Kidney glomerular epithelial cell (primary cell): Measurements from ENCODE around the gene BAIAP2L2.
"Not testable (repeated sequence)": the region's sequence is repeated elsewhere in the genome, so short reads cannot be mapped to it uniquely, and the experiment has no call there.

ENCODE experiments used
- DNase-seq: peaks from one replicate; lab custom pipeline; 2025; lab: John Stamatoyannopoulos, UW

Gene BAIAP2L2

DNA sequence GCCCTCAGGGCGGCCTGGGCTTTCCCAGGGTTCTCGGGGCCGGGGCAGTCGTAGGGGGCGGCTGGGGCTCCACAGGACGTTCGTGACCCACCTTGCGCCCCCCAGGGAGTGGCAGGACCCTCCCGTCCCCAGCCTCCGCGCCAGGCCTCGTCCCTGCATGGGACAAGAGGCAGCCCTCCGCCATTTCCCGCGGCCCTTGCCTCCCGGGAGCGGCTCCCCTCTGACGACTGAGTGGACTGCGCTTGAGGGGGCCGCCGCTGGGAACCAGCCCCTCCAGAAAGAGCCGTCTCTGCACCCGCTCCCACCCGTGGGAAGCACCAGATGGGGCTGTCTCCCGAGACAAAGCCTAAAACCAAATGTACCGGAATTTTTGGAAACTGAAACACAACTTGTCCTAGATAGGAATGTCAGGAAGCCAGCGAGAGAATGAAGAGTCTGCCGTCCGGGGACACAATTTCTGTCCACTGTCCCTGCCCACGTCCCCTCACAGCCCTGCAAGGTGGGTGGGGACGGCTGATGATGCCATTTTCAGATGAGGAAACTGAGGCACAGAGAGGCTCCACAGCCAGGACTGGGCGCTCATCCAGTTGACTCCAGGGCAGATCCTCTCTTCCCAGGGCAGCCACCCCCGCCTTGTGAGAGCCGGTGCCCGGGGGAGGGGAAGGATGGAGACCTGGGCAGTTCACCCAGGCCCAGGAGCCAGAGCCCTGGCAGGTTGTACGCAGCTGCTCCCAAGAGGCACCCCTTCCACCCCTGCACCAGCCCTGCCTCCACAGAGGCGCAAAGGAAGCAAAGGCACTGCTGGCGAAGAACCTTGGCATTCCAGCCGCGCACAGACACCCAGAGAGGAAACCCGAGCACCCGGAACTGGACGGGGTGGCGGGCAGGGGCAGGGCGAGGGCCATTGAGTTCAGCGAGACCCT, 71.3 kb downstream of the BAIAP2L2 start:
- DNase-seq = no peak

DNA sequence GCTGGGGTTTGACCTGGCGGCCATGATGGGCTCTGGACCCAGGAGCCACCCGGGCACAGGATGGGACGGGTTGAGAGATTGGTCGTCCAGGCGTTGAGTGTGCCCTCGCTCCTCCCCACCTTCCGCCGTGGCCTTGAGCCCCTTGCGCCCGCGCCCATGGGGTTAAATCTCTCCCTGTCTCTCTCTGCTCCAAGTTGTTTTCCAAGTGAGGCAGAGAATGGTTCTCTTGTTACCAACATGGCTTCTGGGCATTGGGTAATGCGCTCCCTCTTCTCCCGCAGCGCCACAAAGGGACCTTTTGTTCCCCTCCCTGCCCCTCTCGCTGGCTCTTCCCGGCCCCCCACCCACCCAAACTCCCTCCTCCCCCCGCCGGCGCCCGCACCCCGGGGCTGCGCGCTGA, 72.1 kb downstream of the BAIAP2L2 start:
- DNase-seq = no peak

DNA sequence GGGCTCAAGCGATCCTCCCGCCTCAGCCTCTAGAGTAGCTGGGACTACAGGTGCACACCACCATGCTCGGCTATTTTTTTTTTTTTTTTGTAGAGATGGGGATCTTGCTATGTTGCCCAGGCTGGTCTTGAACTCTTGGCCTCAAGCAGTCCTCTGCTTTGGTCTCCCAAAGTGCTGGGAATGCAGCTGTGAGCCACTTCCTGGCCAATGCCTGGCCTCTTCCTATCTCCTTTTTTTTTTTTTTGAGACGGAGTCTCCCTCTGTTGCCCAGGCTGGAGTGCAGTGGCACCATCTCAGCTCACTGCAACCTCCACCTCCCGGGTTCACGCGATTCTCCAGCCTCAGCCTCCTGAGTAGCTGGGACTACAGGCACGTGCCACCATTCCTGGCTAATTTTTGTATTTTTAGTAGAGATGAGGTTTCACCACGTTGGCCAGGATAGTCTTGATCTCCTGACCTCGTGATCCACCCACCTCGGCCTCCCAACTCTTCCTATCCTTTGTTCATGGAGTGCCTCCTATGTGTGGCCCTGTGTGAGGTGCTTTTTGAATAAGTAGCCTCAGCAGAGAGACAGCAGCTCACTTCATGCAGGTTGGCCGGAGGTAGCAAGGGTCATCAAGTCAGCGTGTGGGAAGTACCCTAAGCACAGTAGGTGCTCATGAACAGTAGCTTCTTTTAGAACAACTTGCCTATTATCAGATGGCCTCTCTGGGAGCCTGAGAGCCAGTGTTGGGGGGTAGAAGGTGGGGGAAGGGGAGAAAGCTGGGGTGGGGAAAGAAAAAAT, 72.9 kb downstream of the BAIAP2L2 start:
- DNase-seq = not testable (repeated sequence)

DNA sequence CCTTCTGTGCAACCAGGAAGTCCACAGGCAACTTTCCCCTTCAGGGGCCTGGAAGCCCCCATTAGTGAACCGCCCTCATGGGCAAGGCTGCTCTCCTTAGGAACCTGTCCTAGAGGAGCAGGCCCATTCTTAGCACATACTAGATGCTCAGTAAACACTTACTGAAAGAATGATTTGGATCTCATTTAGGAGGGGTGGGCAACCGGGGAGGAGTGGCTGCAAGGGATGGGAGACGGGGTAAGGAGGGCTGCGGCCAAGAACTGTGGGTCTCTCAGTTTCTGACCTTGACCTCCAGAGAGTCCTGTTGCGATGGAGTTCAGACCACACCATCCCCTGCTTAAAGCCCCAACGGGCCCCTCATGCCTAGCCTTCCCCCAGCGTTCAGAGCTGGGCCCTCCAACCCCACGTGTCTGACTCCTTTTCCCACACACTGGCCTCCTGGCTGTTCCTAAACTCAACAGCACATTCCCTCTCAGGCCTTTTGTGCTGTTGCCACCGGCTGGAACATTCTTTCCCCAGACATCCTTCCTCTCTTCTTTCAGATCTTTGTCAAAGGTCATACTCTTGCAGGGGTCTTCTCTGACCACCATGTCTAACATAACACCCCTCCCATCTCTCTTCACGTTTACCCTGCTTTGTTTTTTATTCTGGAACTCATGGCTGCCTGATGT, 74.0 kb downstream of the BAIAP2L2 start:
- no peak for DNase-seq

DNA sequence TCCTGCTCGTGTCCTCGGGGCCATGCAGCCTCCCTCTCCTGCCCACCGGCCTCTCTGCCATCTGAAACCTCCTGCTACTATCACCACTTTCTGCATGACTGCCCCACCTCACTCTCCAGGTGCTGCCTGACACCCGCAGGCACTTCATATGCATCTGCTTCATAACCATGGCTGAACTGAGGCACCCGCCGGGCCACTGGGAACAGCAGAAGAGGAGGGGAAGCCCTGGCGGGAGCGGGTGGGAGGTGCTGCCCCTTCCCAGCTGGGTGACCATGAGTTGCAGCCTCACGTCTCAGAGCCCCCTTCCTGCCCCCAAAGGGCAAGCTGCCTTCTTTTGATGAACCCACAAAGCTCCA, 75.0 kb downstream of the BAIAP2L2 start:
- no peak for DNase-seq
